Lower leg skin (tissue), 3 donors: ENCODE results near the gene NKAIN2.

Experiments used
- POLR2A ChIP-seq, 2 donors: fragments of 450-650 bp; IDR thresholded peaks; one replicate each; pipeline ENCODE4 v1.6.1; 2016 to 2017; ENCODE audit warnings: antibody characterized with exemption in 2 of 2, mild to moderate bottlenecking in 1 of 2, moderate library complexity in 1 of 2
- TF ChIP-seq, protein P1 (sequence below), 3 donors: fragments of 450-650 bp; IDR thresholded peaks; one replicate each; pipeline ENCODE4 v1.5.1; 2016; ENCODE audit warnings: antibody characterized with exemption in 3 of 3, mild to moderate bottlenecking in 3 of 3, moderate library complexity in 2 of 3

- TF ChIP-seq, protein P1, sequence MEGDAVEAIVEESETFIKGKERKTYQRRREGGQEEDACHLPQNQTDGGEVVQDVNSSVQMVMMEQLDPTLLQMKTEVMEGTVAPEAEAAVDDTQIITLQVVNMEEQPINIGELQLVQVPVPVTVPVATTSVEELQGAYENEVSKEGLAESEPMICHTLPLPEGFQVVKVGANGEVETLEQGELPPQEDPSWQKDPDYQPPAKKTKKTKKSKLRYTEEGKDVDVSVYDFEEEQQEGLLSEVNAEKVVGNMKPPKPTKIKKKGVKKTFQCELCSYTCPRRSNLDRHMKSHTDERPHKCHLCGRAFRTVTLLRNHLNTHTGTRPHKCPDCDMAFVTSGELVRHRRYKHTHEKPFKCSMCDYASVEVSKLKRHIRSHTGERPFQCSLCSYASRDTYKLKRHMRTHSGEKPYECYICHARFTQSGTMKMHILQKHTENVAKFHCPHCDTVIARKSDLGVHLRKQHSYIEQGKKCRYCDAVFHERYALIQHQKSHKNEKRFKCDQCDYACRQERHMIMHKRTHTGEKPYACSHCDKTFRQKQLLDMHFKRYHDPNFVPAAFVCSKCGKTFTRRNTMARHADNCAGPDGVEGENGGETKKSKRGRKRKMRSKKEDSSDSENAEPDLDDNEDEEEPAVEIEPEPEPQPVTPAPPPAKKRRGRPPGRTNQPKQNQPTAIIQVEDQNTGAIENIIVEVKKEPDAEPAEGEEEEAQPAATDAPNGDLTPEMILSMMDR (IDR thresholded peaks at IDR 0.05) = no peak
- TF ChIP-seq POLR2A (IDR thresholded peaks at IDR 0.05) = no peak
These were observed 961.6 kb downstream of the NKAIN2 start for GRCh38 chr6:124765280-124765679.
